ENCODE results near the gene CFAP61.
"Not testable (repeated sequence)": the region's sequence is repeated elsewhere in the genome, so short reads cannot be mapped to it uniquely, and the experiment has no call there.

CFAP61 gene

GRCh38 chr20:20211988-20212518 lies 159.7 kb downstream of the CFAP61 start:
- DNase-seq: peak; percentile 81

GRCh38 chr20:20212675-20213096 lies 160.4 kb downstream of the CFAP61 start:
- DNase-seq: peak; percentile 93

- DNase-seq: peak; percentile 39
These were observed 161.3 kb downstream of the CFAP61 start for GRCh38 chr20:20213526-20214121.

- peak; percentile 68 for DNase-seq
These were observed 162.5 kb downstream of the CFAP61 start for GRCh38 chr20:20214757-20215275.

- DNase-seq: no peak
These were observed 163.8 kb downstream of the CFAP61 start for GRCh38 chr20:20215976-20216727.

GRCh38 chr20:20216941-20217340 lies 164.6 kb downstream of the CFAP61 start:
- no peak for DNase-seq

DNA sequence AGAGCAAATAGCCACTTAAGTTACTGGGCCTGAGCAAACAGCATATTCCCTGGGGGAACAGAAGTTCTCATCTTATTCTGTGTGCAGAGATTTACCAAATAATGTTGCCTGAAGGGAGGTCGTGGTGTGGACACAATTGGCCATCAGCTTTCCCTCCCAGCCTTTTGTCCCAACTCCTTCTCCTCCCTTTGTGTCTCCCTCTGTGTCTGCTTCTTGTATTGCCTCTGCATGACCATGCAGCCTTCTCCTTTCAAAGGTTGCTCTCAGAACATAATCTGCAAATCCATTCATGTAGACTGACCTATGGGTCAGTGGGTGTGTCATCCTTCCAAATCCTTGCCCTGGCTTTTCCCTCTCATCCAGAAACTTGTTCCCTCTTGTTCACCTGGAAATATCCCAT lies 165.3 kb downstream of the CFAP61 start:
- no peak for DNase-seq

- not testable (repeated sequence) for DNase-seq
These were observed 165.8 kb downstream of the CFAP61 start for GRCh38 chr20:20218106-20218505.

DNA sequence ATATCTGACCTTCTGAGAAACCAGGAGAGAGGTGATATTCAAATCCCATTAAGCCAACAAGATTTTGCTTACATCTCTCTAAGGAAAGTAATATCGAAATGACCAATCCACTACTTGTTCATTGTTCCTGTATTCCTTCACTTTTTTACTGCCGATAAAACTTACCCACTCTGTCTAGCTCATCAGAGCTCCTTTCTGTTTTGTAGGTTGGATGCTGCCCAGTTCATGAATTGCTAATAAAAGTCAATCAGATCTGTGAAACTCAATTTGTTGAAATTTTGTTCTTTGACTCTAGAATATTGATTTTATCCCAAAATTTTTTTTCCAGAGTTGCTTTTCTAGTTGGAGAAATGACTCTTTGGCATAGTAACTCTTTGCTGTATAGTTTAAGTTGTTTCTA lies 166.7 kb downstream of the CFAP61 start:
- DNase-seq: no peak

- no peak for DNase-seq
These were observed 167.8 kb downstream of the CFAP61 start for GRCh38 chr20:20220134-20220533.

DNA sequence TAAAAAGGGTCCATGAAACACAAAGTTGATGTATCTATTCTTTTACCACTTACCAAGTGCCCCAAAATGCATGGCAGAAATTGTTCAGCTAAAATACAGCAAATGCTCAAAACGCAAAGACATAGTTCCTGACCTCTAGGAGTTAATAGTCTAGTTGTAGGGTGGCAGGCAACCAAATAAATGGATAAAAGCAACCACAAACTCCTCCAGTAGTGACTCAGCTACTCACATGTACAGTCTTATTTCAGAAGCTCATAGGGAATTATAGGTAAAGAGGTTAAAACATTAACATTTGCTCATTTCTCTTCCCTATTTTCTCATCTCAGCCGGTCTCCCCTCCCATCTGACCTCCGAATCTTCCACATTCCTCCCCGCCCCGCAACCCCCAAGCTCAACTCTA lies 171.6 kb downstream of the CFAP61 start:
- no peak for DNase-seq

GRCh38 chr20:20224806-20225205 lies 172.5 kb downstream of the CFAP61 start:
- DNase-seq: no peak

- no peak for DNase-seq
These were observed 173.2 kb downstream of the CFAP61 start for GRCh38 chr20:20225325-20226043.

- DNase-seq: no peak
These were observed 174.2 kb downstream of the CFAP61 start for GRCh38 chr20:20226554-20226953.

- DNase-seq: no peak
These were observed 174.8 kb downstream of the CFAP61 start for GRCh38 chr20:20227013-20227571.

GRCh38 chr20:20228351-20228750 lies 176.0 kb downstream of the CFAP61 start:
- no peak for DNase-seq

GRCh38 chr20:20229595-20229994 lies 177.3 kb downstream of the CFAP61 start:
- no peak for DNase-seq

GRCh38 chr20:20230741-20231140 lies 178.4 kb downstream of the CFAP61 start:
- no peak for DNase-seq

DNA sequence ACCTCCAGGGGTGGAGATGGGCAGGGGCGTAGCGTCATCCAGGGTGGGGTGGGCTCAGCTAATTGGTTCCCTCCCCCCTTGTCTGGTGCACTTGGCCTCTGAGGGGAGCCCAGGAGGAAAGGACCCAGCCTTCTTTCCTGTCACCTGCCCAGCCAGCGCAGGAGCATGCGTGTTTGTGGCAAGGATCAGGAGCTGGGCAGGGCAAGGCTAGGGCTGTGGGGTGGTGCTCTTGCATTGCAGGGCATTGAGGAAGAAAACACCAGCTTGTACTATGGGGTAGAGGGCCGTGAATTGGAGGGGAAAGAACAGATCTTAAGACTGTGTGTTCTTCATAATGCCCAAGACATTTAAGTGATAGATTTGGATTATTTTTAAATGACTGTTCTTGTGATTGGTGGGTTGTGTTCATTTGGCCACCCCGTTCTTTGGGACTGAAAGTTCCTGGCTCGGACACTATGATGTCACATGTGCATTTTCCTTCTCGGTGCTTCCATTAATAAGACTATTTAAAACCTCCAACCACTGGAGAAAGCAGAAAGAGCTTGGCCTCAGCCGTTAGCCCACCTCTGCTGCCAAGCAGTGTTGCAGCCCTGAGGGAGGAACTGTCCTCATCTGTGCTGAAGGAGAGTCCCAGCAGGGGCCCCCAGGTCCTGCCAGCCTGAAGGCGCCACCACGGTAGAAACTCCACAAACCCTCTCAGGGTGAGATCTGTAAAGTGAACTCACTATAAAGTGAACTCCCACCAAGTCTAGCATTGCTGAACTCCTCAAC lies 179.4 kb downstream of the CFAP61 start:
- no peak for DNase-seq

DNA sequence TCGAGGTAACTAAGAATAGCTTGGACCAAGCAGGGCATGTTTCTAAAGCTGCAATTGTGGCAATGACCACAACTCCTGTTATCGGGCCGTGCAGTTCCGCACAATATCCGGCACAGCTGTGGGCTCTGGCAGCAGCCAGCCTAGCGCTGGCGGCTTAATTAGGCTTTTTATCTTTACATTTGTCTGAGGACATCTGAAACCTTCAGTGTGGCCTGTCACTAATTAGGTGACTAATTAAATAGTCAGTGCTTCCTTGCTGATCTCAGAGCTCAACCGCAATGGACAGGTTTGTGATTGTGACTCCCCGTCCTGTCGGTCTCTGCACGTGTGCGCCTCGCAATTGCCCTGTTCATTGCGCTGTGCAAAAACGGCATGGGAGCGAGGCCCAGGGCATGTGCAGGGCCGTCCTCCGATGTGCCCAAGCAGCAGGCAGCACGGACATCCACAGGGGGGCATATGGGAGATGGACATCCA lies 180.7 kb downstream of the CFAP61 start:
- DNase-seq: no peak

- no peak for DNase-seq
These were observed 183.3 kb downstream of the CFAP61 start for GRCh38 chr20:20235681-20236080.
